ENCODE measurements around the gene EXD1.
"Not testable (repeated sequence)": the region's sequence is repeated elsewhere in the genome, so short reads cannot be mapped to it uniquely, and the experiment has no call there.

GRCh38 chr15:41260924-41261323, 30.4 kb upstream of the EXD1 start:
- not testable (repeated sequence) for TF ChIP-seq CTCF (conservative IDR thresholded peaks at IDR 0.05; ENCODE audit: low read depth, low read length); EZH2 (IDR thresholded peaks at IDR 0.05; ENCODE audit: borderline replicate concordance, low read depth, low read length, poor library complexity, severe bottlenecking)

All from A673 (cell line).